CD14-positive monocyte (primary cell): ENCODE measurements around the gene ITM2B. TPM values are rescaled to one million over a fixed set of nuclear protein-coding genes. Genes with fewer than 3 reads are reported as not detected.

ENCODE experiments used
- DNase-seq, 3 donors: peaks; one replicate each; pipeline ENCODE4 v3.0.0-alpha.2; 2011 to 2022
- H2AFZ ChIP-seq: 2 replicates; pipeline ENCODE4 v1.6.0; 2012; ENCODE audit warnings: mild to moderate bottlenecking, low read depth, low read length, inconsistent platforms; ENCODE audit not compliant: insufficient read depth, poor library complexity, severe bottlenecking
- H3K27ac ChIP-seq, 2 donors: 1 replicate in 1 of 2; 2 replicates in 1 of 2; pipeline ENCODE4 v1.5.1; 2012 to 2013; ENCODE audit warnings: low read length in 2 of 2, control low read depth in 1 of 2, inconsistent platforms in 1 of 2, low read depth in 1 of 2, mild to moderate bottlenecking in 1 of 2
- H3K27me3 ChIP-seq, 2 donors: one replicate each; pipeline versions ENCODE4 v1.6.0 to v1.6.1; 2011 to 2013; ENCODE audit warnings: low read length in 2 of 2; ENCODE audit not compliant: control insufficient read depth in 2 of 2, insufficient read depth in 2 of 2
- H3K36me3 ChIP-seq, 2 donors: replicated peaks in 1 of 2; 1 replicate in 1 of 2; 2 replicates in 1 of 2; pipeline versions ENCODE4 v1.5.1 to v1.6.1; 2012 to 2013; ENCODE audit warnings: low read length in 2 of 2, control low read depth in 1 of 2, inconsistent platforms in 1 of 2, mild to moderate bottlenecking in 1 of 2; ENCODE audit not compliant: insufficient read depth in 2 of 2, control insufficient read depth in 1 of 2
- H3K4me1 ChIP-seq, 2 donors: 1 replicate in 1 of 2; 2 replicates in 1 of 2; pipeline versions ENCODE4 v1.5.1 to v1.6.1; 2012 to 2013; ENCODE audit warnings: low read length in 2 of 2, control low read depth in 1 of 2, inconsistent platforms in 1 of 2, mild to moderate bottlenecking in 1 of 2, moderate library complexity in 1 of 2; ENCODE audit not compliant: insufficient read depth in 2 of 2, control insufficient read depth in 1 of 2
- H3K4me2 ChIP-seq: replicated peaks from 2 replicates; pipeline ENCODE3; 2012; ENCODE audit warnings: low read length, moderate library complexity, mild to moderate bottlenecking; ENCODE audit not compliant: poor library complexity, severe bottlenecking; ENCODE audit errors: extremely low read depth
- H3K4me3 ChIP-seq, 3 experiments: fragments of 200-600 bp in 1 of 3; sonication (generic) in 1 of 3; replicated peaks in 1 of 3; 1 replicate in 2 of 3; 2 replicates in 1 of 3; pipeline ENCODE4 v1.5.1; 2011 to 2013; ENCODE audit warnings: low read length in 3 of 3, mild to moderate bottlenecking in 3 of 3, control low read depth in 2 of 3, low read depth in 2 of 3, inconsistent platforms in 1 of 3, moderate library complexity in 1 of 3
- H3K79me2 ChIP-seq: 2 replicates; pipeline ENCODE4 v1.6.0; 2012; ENCODE audit warnings: mild to moderate bottlenecking, control low read depth, inconsistent platforms, low read length, moderate library complexity; ENCODE audit not compliant: insufficient read depth
- H3K9ac ChIP-seq: 2 replicates; pipeline ENCODE4 v1.6.0; 2017; ENCODE audit warnings: low read length, mild to moderate bottlenecking; ENCODE audit not compliant: insufficient read depth, poor library complexity, severe bottlenecking
- H3K9me3 ChIP-seq, 2 donors: replicated peaks in 1 of 2; 1 replicate in 1 of 2; 2 replicates in 1 of 2; pipeline versions ENCODE4 v1.5.1 to v1.6.1; 2012 to 2013; ENCODE audit warnings: low read length in 2 of 2, control low read depth in 1 of 2; ENCODE audit not compliant: control insufficient read depth in 1 of 2, insufficient read depth in 1 of 2
- H4K20me1 ChIP-seq: 2 replicates; pipeline ENCODE4 v1.6.0; 2012; ENCODE audit warnings: mild to moderate bottlenecking, low read length, control low read depth, moderate library complexity; ENCODE audit not compliant: insufficient read depth
- H3K27ac Mint-ChIP-seq, 7 donors: one replicate each; pipeline ENCODE4 v1.8.0; 2020; ENCODE audit warnings: mild to moderate bottlenecking in 7 of 7, mixed read lengths in 7 of 7, moderate library complexity in 6 of 7, inconsistent platforms in 2 of 7
- H3K27me3 Mint-ChIP-seq, 3 donors: one replicate each; pipeline ENCODE4 v1.8.0; 2021 to 2022; ENCODE audit warnings: low read depth in 3 of 3, mild to moderate bottlenecking in 3 of 3, mixed read lengths in 3 of 3, moderate library complexity in 3 of 3, inconsistent platforms in 1 of 3
- H3K36me3 Mint-ChIP-seq, 2 donors: one replicate each; pipeline ENCODE4 v1.8.0; 2020; ENCODE audit warnings: mixed read lengths in 2 of 2, inconsistent platforms in 1 of 2, mild to moderate bottlenecking in 1 of 2
- H3K4me1 Mint-ChIP-seq: one replicate; pipeline ENCODE4 v1.8.0; 2020; ENCODE audit warnings: mild to moderate bottlenecking, mixed read lengths
- H3K4me3 Mint-ChIP-seq, 2 donors: one replicate each; pipeline ENCODE4 v1.8.0; 2020; ENCODE audit warnings: mild to moderate bottlenecking in 2 of 2, mixed read lengths in 2 of 2, moderate library complexity in 1 of 2
- H3K9me3 Mint-ChIP-seq, 7 donors: one replicate each; pipeline ENCODE4 v1.8.0; 2020 to 2022; ENCODE audit warnings: mixed read lengths in 7 of 7, mild to moderate bottlenecking in 6 of 7, moderate library complexity in 6 of 7, inconsistent platforms in 2 of 7
- WGBS: methylation state at CpG from one replicate; pipeline ENCODE4 v1.1.5; 2013; ENCODE audit warnings: missing lambda C conversion rate; ENCODE audit not compliant: insufficient coverage; 5-methylcytosine and 5-hydroxymethylcytosine counted together
- intact Hi-C, 2 donors: fragments of 100-400 bp; cut with micrococcal nuclease; formaldehyde crosslinking; loops; one replicate each; pipeline versions ENCODE4 v1.15.0 to v1.15.1; 2023
- polyA plus RNA-seq, 3 donors: library from polyadenylated mRNA; depleted of rRNA in 1 of 3; unstranded in 2 of 3; stranded (reverse) in 1 of 3; fragments of 300-500 nt in 2 of 3; fragments of >200 nt in 1 of 3; fragmentation: Illumina TruSeq in 2 of 3; gene quantifications; 1 replicate in 2 of 3; 2 replicates in 1 of 3; pipeline ENCODE4 v1.2.3, GENCODE V29; 2012 to 2021
- TF ChIP-seq, protein P1 (sequence below): fragments of 200-600 bp; IDR thresholded peaks from one replicate; pipeline ENCODE4 v1.8.0; 2022; ENCODE audit warnings: antibody characterized with exemption, mild to moderate bottlenecking

The ITM2B gene
- polyA plus RNA-seq, 3 donors = 702 to 1,657 (median 1,502) TPM

DNA sequence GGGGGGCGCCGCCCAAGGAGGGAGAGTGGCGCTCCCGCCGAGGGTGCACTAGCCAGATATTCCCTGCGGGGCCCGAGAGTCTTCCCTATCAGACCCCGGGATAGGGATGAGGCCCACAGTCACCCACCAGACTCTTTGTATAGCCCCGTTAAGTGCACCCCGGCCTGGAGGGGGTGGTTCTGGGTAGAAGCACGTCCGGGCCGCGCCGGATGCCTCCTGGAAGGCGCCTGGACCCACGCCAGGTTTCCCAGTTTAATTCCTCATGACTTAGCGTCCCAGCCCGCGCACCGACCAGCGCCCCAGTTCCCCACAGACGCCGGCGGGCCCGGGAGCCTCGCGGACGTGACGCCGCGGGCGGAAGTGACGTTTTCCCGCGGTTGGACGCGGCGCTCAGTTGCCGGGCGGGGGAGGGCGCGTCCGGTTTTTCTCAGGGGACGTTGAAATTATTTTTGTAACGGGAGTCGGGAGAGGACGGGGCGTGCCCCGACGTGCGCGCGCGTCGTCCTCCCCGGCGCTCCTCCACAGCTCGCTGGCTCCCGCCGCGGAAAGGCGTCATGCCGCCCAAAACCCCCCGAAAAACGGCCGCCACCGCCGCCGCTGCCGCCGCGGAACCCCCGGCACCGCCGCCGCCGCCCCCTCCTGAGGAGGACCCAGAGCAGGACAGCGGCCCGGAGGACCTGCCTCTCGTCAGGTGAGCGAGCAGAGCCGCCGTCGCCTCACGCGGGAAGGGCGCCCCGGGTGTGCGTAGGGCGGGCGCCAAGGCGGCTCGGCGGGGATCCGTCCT, 70.5 kb downstream of the ITM2B start, which contains the start of gene RB1:
Gene RB1, plus strand, starts transcription at position 393 of the 784 bp plus-strand sequence. Its CDS starts 162 bp downstream, at position 555.
- Histone ChIP-seq H3K9ac (peak within 1 kb of the TSS; percentile 100), H3K9me3 (no peaks in the 10 kb centered on the region), H3K27ac (peak within 1 kb of the TSS; percentile 87 to 99), H3K4me1 (peaks cover 18 to 26% of the 10 kb centered on the region in 2 donors), H3K4me3 (peak within 1 kb of the TSS; percentile 60 to 97 (median 93)), H3K79me2 (peaks cover 52% of the 10 kb centered on the region), H3K27me3 (no peaks in the 10 kb centered on the region), H4K20me1 (peaks cover 14% of the 10 kb centered on the region), H3K4me2 (peak within 1 kb of the TSS; percentile 86), H2AFZ (peak within 1 kb of the TSS; percentile 98), H3K36me3 (peaks cover 12 to 22% of the 10 kb centered on the region in 2 donors)
- intact Hi-C loops = loop anchor here in 1 of 2 donors (5.0 kb wide), 1 partner anchor 71 kb away; the partner anchor contains the start of gene ITM2B
- Mint-ChIP-seq H3K36me3 (peaks cover 15 to 22% of the 10 kb centered on the region in 2 donors), H3K27ac (peak within 1 kb of the TSS; percentile 98 to 99 (median 99)), H3K4me3 (peak within 1 kb of the TSS; percentile 95 to 98), H3K4me1 (peaks cover 27% of the 10 kb centered on the region), H3K27me3 (peaks cover 0 to 2% (median 0%) of the 10 kb centered on the region in 3 donors), H3K9me3 (no peaks in the 10 kb centered on the region)
- DNase-seq = peak; percentile 91 to 96 (median 93)
- TF ChIP-seq, protein P1, sequence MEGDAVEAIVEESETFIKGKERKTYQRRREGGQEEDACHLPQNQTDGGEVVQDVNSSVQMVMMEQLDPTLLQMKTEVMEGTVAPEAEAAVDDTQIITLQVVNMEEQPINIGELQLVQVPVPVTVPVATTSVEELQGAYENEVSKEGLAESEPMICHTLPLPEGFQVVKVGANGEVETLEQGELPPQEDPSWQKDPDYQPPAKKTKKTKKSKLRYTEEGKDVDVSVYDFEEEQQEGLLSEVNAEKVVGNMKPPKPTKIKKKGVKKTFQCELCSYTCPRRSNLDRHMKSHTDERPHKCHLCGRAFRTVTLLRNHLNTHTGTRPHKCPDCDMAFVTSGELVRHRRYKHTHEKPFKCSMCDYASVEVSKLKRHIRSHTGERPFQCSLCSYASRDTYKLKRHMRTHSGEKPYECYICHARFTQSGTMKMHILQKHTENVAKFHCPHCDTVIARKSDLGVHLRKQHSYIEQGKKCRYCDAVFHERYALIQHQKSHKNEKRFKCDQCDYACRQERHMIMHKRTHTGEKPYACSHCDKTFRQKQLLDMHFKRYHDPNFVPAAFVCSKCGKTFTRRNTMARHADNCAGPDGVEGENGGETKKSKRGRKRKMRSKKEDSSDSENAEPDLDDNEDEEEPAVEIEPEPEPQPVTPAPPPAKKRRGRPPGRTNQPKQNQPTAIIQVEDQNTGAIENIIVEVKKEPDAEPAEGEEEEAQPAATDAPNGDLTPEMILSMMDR = no peak
- WGBS = under 1% methylated on average over 96 of the region's 96 CpGs

DNA sequence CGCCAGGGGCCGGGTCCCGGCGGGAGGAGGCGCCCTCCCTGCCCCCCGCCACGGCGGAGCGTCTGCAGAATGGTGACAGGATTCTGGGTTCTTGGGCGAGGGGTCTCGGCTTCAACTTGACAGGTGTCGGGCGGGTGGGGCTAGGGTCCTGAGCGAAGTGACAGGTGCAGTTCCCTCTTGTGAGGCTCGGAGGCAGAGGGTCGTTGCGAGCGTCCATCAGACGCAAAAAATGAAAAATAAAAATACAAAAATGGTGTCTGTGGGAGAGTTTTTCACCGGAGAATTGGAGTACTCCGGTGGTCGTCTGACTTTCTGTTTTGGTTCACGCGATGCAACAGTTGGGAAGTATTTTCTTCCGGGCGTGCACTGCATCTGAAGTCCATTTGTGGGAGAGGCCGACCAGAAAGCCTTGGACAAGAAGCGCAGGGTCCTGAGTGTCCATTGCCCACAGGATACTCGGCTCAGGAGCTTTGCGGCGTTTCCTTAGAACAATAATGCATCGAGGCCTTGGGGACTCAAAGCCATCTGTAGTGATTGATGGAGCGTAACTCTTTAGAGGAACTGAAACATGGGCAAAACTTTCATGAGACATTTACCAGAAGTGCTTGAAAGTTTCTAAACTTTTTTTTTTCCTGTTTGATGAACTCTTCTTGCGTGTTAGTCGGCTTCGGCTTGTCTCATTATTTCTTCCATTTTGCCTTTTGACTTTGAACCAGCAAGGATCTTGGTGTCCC, 71.3 kb downstream of the ITM2B start:
- H3K27me3 ChIP-seq = no peaks in the 10 kb centered on the region
- H3K4me2 ChIP-seq = peak overlapping the region; percentile 86
- H3K4me1 Mint-ChIP-seq = peaks cover 29% of the 10 kb centered on the region
- H3K27me3 Mint-ChIP-seq = peaks cover 0 to 2% (median 0%) of the 10 kb centered on the region in 3 donors
- peaks cover 17 to 28% of the 10 kb centered on the region in 2 donors for H3K36me3 Mint-ChIP-seq
- TF ChIP-seq, protein P1 = no peak
- H3K27ac Mint-ChIP-seq = peak overlapping the region; percentile 98 to 99 (median 99)
- under 1% methylated on average over 33 of the region's 36 CpGs for WGBS
- H3K36me3 ChIP-seq = peaks cover 15 to 30% of the 10 kb centered on the region in 2 donors
- intact Hi-C loops = loop anchor here in 1 of 2 donors (5.0 kb wide), 1 partner anchor 72 kb away; the partner anchor contains the start of gene ITM2B
- H4K20me1 ChIP-seq = peaks cover 17% of the 10 kb centered on the region
- no peaks in the 10 kb centered on the region for H3K9me3 Mint-ChIP-seq
- peak; percentile 71 to 84 (median 81) for DNase-seq
- H3K4me1 ChIP-seq = peaks cover 18 to 26% of the 10 kb centered on the region in 2 donors
- peak overlapping the region; percentile 95 to 98 for H3K4me3 Mint-ChIP-seq
- no peaks in the 10 kb centered on the region for H3K9me3 ChIP-seq
- peak overlapping the region; percentile 98 for H2AFZ ChIP-seq
- peak overlapping the region; percentile 60 to 97 (median 93) for H3K4me3 ChIP-seq
- peak overlapping the region; percentile 100 for H3K9ac ChIP-seq
- H3K79me2 ChIP-seq = peaks cover 60% of the 10 kb centered on the region
- H3K27ac ChIP-seq = peak overlapping the region; percentile 87 to 99
